Urothelium cell line (cell line): ENCODE measurements around the gene HSP90AB1.

ENCODE experiments used
- DNase-seq: peaks from one replicate; pipeline ENCODE4 v3.0.0; 2011; ENCODE audit warnings: low spot score, mixed read lengths
- FAIRE-seq: peaks from 2 replicates; lab custom pipeline; 2011; peaks lifted over from hg19 to GRCh38; lab: Jason Lieb, UNC

The HSP90AB1 gene

GRCh38 chr6:44246663-44247337 is at the start of gene HSP90AB1:
TSS of gene HSP90AB1 (plus strand) at chr6:44247101. CDS start at chr6:44248630, 1,529 bp downstream.
- DNase-seq (peak; percentile 93), FAIRE-seq (no peak)

- FAIRE-seq (no peak), DNase-seq (no peak)
Measured at GRCh38 chr6:44198684-44199083, 48.2 kb upstream of the HSP90AB1 start.

GRCh38 chr6:44199883-44200282 is 47.0 kb upstream of the HSP90AB1 start:
- FAIRE-seq (no peak), DNase-seq (no peak)

GRCh38 chr6:44201200-44201599 is 45.7 kb upstream of the HSP90AB1 start:
- FAIRE-seq (no peak), DNase-seq (no peak)

- FAIRE-seq, result no peak
- DNase-seq, result no peak
Measured at GRCh38 chr6:44201638-44202303, 45.1 kb upstream of the HSP90AB1 start.

- FAIRE-seq, result no peak
Measured at GRCh38 chr6:44202332-44202971, 44.4 kb upstream of the HSP90AB1 start.

GRCh38 chr6:44202972-44203750 is 43.7 kb upstream of the HSP90AB1 start:
- FAIRE-seq (no peak), DNase-seq (no peak)

More at GRCh38 chr6:44202332-44202971, 44.4 kb upstream of the HSP90AB1 start:
- DNase-seq, result no peak

DNA sequence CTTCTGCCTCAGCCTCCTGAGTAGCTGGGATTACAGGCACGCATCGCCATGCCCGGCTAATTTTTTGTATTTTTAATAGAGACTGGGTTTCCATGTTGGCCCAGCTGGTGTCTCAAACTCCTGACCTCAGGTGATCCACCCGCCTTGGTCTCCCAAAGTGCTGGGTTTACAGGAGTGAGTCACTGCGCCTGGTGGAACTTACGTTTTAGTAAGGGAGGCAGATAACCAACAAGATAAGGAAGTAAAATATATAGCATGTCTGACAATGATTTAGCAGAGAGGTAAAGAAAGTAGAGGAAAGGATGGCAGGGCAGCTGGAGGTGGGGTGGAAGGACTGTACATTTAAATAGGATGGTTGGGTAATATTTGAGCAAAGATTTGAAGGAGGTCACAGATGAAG is 42.9 kb upstream of the HSP90AB1 start:
- no peak for FAIRE-seq

DNA sequence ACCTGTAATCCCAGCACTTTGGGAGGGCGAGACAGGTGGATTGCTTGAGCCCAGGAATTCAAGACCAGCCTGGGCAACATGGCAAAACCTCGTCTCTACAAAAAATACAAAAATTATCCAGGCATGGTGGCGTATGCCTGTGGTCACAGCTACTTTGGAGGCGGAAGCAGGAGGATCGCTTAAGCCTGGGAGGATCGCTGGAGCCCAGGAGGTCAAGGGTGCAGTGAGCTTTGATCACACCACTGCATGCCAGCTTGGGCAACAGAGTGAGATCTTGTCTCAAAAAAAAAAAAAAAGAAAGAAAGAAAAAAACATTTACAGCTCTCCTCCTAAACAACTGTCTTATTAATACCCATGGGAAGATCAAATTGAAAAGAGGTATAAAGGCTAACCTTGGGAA is 38.9 kb upstream of the HSP90AB1 start:
- FAIRE-seq (no peak), DNase-seq (no peak)

More for the DNA sequence above, 42.9 kb upstream of the HSP90AB1 start:
- no peak for DNase-seq

- DNase-seq, result no peak
- FAIRE-seq, result no peak
Measured at GRCh38 chr6:44211284-44211683, 35.6 kb upstream of the HSP90AB1 start.

GRCh38 chr6:44214307-44214706 is 32.6 kb upstream of the HSP90AB1 start:
- FAIRE-seq, result no peak
- no peak for DNase-seq

DNA sequence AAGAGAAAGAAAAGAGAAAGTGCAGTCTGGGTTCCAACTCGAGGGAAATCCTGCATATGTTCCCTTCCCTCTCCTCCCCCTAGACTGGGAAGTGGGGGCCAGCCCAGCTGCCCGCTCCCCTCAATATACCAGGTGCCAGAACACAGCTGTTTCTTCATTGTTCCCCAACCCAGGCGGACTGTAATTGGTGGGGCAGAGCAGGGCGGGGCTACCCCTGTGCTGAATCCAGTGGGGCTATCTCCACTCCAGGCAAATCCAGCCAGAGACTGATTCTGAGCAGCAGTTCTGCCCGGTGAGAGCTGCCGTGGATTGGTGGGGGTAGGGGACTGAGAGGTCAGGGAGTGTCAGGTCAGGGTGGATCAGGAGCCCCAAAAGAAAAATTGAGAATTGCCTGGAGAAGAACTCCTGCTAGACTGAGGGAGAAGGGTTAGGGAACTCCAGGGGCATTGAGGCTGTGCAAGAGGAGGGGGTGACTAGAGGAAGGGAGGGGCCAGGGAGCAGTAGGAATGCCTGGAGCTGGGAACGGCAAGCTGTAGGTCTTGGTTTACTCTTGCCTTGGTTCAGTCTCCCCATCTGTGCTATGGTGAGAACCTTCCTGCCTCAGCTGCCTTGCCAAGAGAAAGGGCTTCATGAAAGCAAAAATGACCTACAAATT is 30.1 kb upstream of the HSP90AB1 start, which contains the start of gene MYMX:
TSS of gene MYMX (plus strand) at position 250 of the 655 bp plus-strand sequence. CDS start 546 bp downstream, outside the sequence.
- FAIRE-seq, result no peak
- no peak for DNase-seq

GRCh38 chr6:44217332-44218143 is 29.4 kb upstream of the HSP90AB1 start:
- FAIRE-seq (no peak), DNase-seq (no peak)

DNA sequence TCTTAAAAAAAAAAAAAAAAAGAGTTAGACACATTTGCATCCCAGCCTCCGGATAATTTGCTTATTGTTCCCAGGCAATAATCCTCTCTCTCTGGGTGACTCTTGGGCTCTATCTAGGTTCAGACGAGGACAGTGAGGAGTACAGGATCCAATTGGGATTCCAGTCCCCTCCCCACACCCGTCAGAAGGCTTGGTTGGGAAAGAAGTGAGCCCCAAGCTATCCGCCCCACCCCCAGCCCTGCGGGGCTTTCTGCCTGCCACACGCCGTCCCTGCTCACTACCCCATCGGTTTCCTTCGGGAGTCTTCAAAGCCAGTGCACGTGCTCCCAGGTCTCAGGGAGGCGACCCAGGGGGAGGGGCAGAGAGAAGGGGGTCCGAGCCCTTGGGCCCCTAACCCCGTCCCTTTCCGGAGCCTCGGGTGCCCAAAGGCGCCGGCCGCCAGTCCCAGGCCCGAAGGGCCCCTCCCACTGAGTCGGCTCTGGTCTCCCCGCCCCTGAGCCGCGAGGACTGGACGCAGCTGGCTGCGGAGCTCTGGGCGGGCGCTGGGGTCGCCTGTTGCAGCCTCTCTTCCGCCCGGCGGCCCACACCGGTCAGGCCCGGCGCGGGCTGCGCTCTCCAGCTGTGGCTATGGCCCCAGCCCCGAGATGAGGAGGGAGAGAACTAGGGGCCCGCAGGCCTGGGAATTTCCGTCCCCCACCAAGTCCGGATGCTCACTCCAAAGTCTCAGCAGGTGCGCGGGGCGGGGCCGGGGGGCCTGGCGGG is 27.7 kb upstream of the HSP90AB1 start:
- DNase-seq, result peak; percentile 63
- no peak for FAIRE-seq

- FAIRE-seq (no peak), DNase-seq (no peak)
Measured at GRCh38 chr6:44219815-44220784, 26.8 kb upstream of the HSP90AB1 start.

- FAIRE-seq (no peak), DNase-seq (no peak)
Measured at GRCh38 chr6:44220913-44221290, 26.0 kb upstream of the HSP90AB1 start.

- FAIRE-seq, result no peak
- peak; percentile 85 for DNase-seq
Measured at GRCh38 chr6:44221291-44221960, 25.5 kb upstream of the HSP90AB1 start.
